ENCODE data around the gene MACROH2A1.

The MACROH2A1 gene

DNA sequence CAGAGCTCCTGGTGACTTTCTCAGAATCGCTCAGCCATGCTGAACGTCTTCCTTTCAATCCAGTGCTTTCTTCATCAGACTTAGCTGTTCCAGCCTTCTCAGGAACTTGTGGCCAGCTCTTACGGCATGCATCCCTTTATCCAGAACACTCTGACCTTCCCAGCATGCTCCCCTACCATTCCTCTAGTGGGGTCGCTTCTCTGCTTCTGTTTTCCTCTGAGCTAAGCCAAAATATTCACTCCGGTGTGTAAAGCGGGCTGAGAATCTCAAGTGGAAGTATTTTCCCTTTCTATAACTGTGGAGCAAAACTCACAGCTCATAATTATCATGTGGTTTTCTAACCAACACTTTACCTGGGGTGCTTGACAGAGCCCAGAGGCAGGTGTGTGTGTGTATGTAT lies 41.9 kb upstream of the MACROH2A1 start:
- TF ChIP-seq POLR2A (IDR thresholded peaks at IDR 0.05; ENCODE audit: low read length) (no peak), GATA1 (IDR thresholded peaks at IDR 0.05; ENCODE audit: low read depth, low read length) (no peak)
- no peak for DNase-seq

DNA sequence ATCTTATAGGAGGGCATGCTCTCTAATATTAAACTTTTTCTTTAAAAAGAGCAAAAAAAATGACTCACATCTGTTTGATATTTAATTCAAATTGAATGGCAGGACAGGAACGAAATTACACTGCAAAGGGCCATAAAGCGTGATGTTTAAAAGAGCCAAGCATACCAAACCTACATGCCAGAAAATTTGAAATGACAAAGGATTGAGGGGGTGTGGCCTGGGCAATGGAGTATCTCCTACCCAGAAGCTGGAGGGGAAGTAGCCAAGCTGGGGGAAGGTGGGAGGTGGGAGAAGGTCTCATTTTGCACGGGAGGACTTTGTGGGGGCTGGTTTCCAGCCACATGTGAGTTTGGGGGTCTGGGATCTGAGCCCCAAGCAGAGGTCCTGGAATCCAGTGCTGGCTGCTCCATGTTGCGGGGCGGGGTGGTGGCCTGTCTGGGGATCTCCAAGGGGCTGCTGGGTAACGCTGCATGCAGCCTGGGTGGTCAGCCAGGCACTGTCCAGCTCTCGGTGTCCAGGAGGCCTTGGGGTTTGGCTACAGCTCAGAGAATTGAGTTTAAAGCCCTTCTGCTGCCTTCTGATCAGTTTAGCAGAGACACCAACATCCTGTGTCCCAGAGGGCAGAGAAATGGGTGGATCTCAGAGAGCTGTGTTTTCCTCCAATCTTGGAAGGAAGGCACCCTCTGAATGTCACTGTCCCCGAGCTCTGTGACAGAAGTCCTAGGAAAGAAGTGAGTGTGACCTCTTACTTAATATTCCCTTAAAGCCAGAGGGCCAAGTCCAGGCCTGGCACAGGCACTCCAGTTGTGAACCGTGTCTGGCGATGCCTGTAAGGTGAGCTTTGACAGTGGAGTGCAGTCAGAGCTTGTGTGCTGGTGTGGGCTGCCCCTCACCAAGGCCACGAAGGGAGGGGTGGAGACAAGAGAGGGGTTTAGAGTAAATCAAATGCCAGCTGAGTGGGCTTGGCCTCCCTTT lies 40.5 kb upstream of the MACROH2A1 start:
- DNase-seq, result no peak
- no peak for TF ChIP-seq POLR2A (IDR thresholded peaks at IDR 0.05; ENCODE audit: low read length)
- no peak for TF ChIP-seq GATA1 (IDR thresholded peaks at IDR 0.05; ENCODE audit: low read depth, low read length)

- DNase-seq, result no peak
- TF ChIP-seq GATA1 (IDR thresholded peaks at IDR 0.05; ENCODE audit: low read depth, low read length), result no peak
- TF ChIP-seq POLR2A (IDR thresholded peaks at IDR 0.05; ENCODE audit: low read length), result no peak
Measured at GRCh38 chr5:135438636-135439221, 39.7 kb upstream of the MACROH2A1 start.

DNA sequence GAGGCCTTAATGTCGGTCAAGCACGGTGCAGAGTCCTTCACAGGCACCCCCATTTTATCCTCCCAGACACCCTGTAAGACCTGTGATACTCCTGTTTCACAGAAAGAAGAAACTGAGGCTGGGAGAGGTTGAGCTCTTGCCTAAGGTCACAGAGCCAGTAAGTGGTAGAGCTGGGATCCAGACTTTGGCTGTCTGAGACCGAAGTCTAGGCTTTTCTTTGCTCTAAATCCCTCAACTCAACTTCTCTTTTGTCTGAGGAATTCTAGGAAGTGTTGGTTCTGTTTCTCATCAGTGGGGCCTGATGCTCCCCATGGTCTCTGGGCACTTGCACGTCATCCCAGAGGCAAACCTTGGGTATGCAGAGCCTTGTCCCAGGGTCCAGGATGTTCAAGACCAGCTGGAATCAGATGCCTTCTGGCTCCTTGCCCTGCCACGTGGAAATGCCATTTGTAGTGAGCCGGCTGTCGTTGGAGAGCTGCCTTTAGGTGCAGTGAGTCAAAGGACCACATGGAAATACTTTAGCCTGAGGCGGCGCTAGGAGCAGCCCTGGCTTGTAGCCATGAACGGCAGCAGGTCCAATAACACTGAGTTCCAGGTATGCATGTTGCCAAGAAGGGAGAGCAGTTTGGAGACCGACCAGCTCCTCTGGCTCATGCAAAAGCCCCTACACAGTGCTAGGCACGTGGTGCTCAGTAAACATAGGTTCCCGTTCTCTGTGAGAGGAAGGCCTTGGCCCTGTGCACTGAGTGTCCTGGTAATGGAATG lies 38.9 kb upstream of the MACROH2A1 start:
- DNase-seq, result no peak
- TF ChIP-seq POLR2A (IDR thresholded peaks at IDR 0.05; ENCODE audit: low read length) (no peak), GATA1 (IDR thresholded peaks at IDR 0.05; ENCODE audit: low read depth, low read length) (no peak)

GRCh38 chr5:135437422-135437795 lies 38.4 kb upstream of the MACROH2A1 start:
- no peak for DNase-seq
- TF ChIP-seq GATA1 (IDR thresholded peaks at IDR 0.05; ENCODE audit: low read depth, low read length) (no peak), POLR2A (IDR thresholded peaks at IDR 0.05; ENCODE audit: low read length) (no peak)

DNA sequence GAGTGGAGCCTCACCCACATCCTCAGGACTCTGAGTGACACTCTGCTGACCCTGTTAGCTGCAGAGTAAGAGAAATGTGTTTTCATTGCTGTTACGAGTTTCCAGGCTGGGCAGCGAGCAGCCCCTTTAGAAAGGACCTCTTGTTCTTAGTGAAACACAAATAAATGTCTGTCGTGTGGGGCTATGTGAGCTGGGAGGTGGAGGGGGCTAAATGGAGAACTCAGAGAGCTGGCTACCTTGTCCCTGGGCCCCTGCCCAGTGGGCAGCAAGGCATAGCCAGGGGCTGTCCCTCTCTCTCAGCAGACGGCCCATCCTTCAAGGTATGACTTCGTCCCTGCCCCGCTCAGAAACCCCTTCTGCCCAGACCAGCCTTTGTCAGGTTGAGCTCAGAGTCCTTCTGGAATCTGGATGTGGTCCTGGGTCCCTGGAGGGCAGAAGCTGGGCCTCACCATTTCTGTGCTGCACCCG lies 38.0 kb upstream of the MACROH2A1 start:
- no peak for DNase-seq
- TF ChIP-seq POLR2A (IDR thresholded peaks at IDR 0.05; ENCODE audit: low read length), result no peak
- no peak for TF ChIP-seq GATA1 (IDR thresholded peaks at IDR 0.05; ENCODE audit: low read depth, low read length)

DNA sequence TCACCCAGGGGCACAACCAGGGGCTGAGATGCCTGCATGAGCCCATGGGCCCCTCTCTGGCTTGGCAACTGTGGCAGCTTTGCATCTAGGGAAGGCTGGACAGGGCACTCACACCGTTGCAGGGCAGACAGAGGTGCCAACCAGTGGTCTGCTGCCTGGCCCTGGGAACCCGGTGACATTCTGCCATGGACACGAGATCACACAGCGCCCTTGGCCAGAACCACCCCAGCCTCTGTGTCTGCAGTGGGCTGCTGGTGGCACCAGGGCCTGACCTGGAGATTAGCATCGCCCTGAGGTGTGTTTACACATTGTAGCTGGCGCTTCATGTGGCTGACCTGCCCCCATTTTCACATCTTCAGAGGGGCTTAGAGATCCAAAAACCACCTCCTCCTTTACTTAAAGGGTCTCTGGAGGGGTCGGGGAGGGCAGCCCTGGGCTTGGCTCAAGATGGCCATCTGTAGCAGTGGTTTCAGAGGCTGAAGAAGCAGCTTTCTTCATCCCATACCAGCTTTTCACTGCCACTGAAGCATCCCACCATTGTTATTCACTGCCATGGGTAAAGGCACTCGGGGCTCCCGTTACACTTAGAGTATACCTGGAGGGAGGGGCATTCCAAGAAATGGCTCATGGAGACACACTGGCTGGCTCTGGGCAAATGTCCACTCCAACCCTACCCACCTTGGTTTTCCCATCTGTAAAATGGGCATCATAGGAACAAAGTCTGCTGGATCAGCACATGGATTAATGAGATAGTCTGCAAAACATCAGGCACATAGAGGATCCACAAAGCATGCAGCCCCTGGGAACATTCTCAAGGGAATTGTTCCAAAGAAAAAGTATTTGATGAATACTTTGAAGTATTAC lies 36.7 kb upstream of the MACROH2A1 start:
- TF ChIP-seq GATA1 (IDR thresholded peaks at IDR 0.05; ENCODE audit: low read depth, low read length), result no peak
- TF ChIP-seq POLR2A (IDR thresholded peaks at IDR 0.05; ENCODE audit: low read length), result no peak
- DNase-seq, result no peak

GRCh38 chr5:135434591-135435466 lies 35.8 kb upstream of the MACROH2A1 start:
- TF ChIP-seq POLR2A (IDR thresholded peaks at IDR 0.05; ENCODE audit: low read length) (no peak), GATA1 (IDR thresholded peaks at IDR 0.05; ENCODE audit: low read depth, low read length) (no peak)
- no peak for DNase-seq

GRCh38 chr5:135433681-135434426 lies 34.8 kb upstream of the MACROH2A1 start:
- TF ChIP-seq GATA1 (IDR thresholded peaks at IDR 0.05; ENCODE audit: low read depth, low read length) (no peak), POLR2A (IDR thresholded peaks at IDR 0.05; ENCODE audit: low read length) (no peak)

GRCh38 chr5:135432113-135432512 lies 33.1 kb upstream of the MACROH2A1 start:
- no peak for DNase-seq
- TF ChIP-seq GATA1 (IDR thresholded peaks at IDR 0.05; ENCODE audit: low read depth, low read length) (no peak), POLR2A (IDR thresholded peaks at IDR 0.05; ENCODE audit: low read length) (no peak)

More at GRCh38 chr5:135433681-135434426, 34.8 kb upstream of the MACROH2A1 start:
- DNase-seq, result no peak

- no peak for TF ChIP-seq GATA1 (IDR thresholded peaks at IDR 0.05; ENCODE audit: low read depth, low read length)
- no peak for TF ChIP-seq POLR2A (IDR thresholded peaks at IDR 0.05; ENCODE audit: low read length)
- no peak for DNase-seq
Measured at GRCh38 chr5:135430135-135430437, 31.1 kb upstream of the MACROH2A1 start.
